NCI-H1092 (cell line): Measurements from ENCODE around the gene MYLK.

ENCODE experiments used
- DNase-seq: peaks from one replicate; lab custom pipeline; 2025; lab: John Stamatoyannopoulos, UW

Gene MYLK

GRCh38 chr3:123774474-123774873 is 109.7 kb downstream of the MYLK start:
- no peak for DNase-seq

- no peak for DNase-seq
Measured at GRCh38 chr3:123773681-123774431, 110.3 kb downstream of the MYLK start.

GRCh38 chr3:123769356-123769743 is 114.8 kb downstream of the MYLK start:
- no peak for DNase-seq

- DNase-seq: no peak
Measured at GRCh38 chr3:123768480-123769355, 115.4 kb downstream of the MYLK start.

GRCh38 chr3:123767564-123768292 is 116.4 kb downstream of the MYLK start:
- no peak for DNase-seq

GRCh38 chr3:123767009-123767372 is 117.1 kb downstream of the MYLK start:
- DNase-seq: no peak

- no peak for DNase-seq
Measured at GRCh38 chr3:123766193-123767008, 117.7 kb downstream of the MYLK start.

- no peak for DNase-seq
Measured at GRCh38 chr3:123765475-123766128, 118.5 kb downstream of the MYLK start.

- DNase-seq: no peak
Measured at GRCh38 chr3:123764647-123765046, 119.5 kb downstream of the MYLK start.

GRCh38 chr3:123762805-123763204 is 121.3 kb downstream of the MYLK start:
- no peak for DNase-seq

GRCh38 chr3:123760817-123761216 is 123.3 kb downstream of the MYLK start:
- DNase-seq: no peak

- no peak for DNase-seq
Measured at GRCh38 chr3:123759871-123760270, 124.3 kb downstream of the MYLK start.

GRCh38 chr3:123759311-123759710 is 124.8 kb downstream of the MYLK start:
- DNase-seq: no peak

GRCh38 chr3:123758081-123758564 is 126.0 kb downstream of the MYLK start:
- peak; percentile 68 for DNase-seq

GRCh38 chr3:123757281-123757940 is 126.7 kb downstream of the MYLK start:
- DNase-seq: no peak

- no peak for DNase-seq
Measured at GRCh38 chr3:123755501-123755900, 128.6 kb downstream of the MYLK start.

- no peak for DNase-seq
Measured at GRCh38 chr3:123755085-123755484, 129.0 kb downstream of the MYLK start.

- no peak for DNase-seq
Measured at GRCh38 chr3:123753286-123753685, 130.8 kb downstream of the MYLK start.

- DNase-seq: no peak
Measured at GRCh38 chr3:123752228-123752627, 131.9 kb downstream of the MYLK start.

- no peak for DNase-seq
Measured at GRCh38 chr3:123751433-123751832, 132.7 kb downstream of the MYLK start.
